RWPE2 (cell line): Measurements from ENCODE around the gene TMEM248.
"Not testable (repeated sequence)": the region's sequence is repeated elsewhere in the genome, so short reads cannot be mapped to it uniquely, and the experiment has no call there.

Experiments
- ATAC-seq: fragments of 200-7000 bp; cut with Tn5 transposase; 3 replicates; pipeline ENCODE4 v1.9.1; 2021; ENCODE audit warnings: low read depth
- DNase-seq: peaks from one replicate; pipeline ENCODE4 v3.0.0-alpha.2; 2020; ENCODE audit warnings: low spot score
- H3K27ac ChIP-seq: fragments of 450-650 bp; 2 replicates; pipeline ENCODE4 v1.5.1; 2017; ENCODE audit warnings: mild to moderate bottlenecking; ENCODE audit not compliant: poor library complexity, severe bottlenecking
- H3K27me3 ChIP-seq: fragments of 250-450 bp; sonication (Bioruptor Pico); 2 replicates; pipeline ENCODE4 v1.5.1; 2021; ENCODE audit warnings: mild to moderate bottlenecking, moderate library complexity; ENCODE audit not compliant: insufficient read depth, poor library complexity, severe bottlenecking
- H3K36me3 ChIP-seq: fragments of 250-450 bp; sonication (Bioruptor Pico); 2 replicates; pipeline ENCODE4 v1.5.1; 2020; ENCODE audit warnings: low read depth, mild to moderate bottlenecking, moderate library complexity
- H3K4me1 ChIP-seq: fragments of 250-450 bp; sonication (Bioruptor Pico); 2 replicates; pipeline ENCODE4 v1.5.1; 2021; ENCODE audit warnings: mild to moderate bottlenecking, moderate library complexity; ENCODE audit not compliant: insufficient read depth, poor library complexity, severe bottlenecking
- H3K4me3 ChIP-seq: fragments of 250-450 bp; sonication (Bioruptor Pico); 2 replicates; pipeline ENCODE4 v1.5.1; 2021; ENCODE audit warnings: mild to moderate bottlenecking, moderate library complexity; ENCODE audit not compliant: severe bottlenecking
- H3K9me3 ChIP-seq: fragments of 250-450 bp; sonication (Bioruptor Pico); 2 replicates; pipeline ENCODE4 v1.5.1; 2021; ENCODE audit warnings: mild to moderate bottlenecking, moderate library complexity; ENCODE audit not compliant: severe bottlenecking
- TF ChIP-seq, protein P1 (sequence below): fragments of 450-650 bp; IDR thresholded peaks from one replicate; pipeline ENCODE4 v1.5.1; 2017; ENCODE audit warnings: mild to moderate bottlenecking, moderate library complexity; ENCODE audit not compliant: poor library complexity, severe bottlenecking

Gene TMEM248

DNA sequence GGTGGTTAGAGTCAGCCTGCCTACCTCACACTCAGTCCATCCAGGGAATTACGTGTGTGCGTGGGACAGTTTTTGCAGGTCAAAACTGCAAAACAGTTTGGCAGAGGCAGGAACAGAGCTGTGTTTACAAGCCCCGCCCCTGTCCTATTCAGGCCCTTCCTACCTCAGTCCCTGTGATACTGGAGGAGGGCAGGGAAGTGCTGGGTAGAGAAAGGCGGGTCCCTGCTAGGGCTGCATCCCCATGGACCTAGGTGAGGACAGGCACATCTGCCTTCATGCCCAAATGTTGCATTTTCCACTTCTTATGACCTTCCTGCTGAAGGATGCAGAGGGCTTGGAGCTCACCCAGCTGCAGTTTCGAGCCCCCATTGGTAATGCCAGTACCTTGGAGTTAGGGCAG, 49.3 kb downstream of the TMEM248 start:
- Histone ChIP-seq H3K27me3 (no peaks in the 10 kb centered on the region), H3K27ac (no peak overlapping the region), H3K36me3 (no peaks in the 10 kb centered on the region), H3K9me3 (no peaks in the 10 kb centered on the region), H3K4me3 (no peak overlapping the region), H3K4me1 (no peaks in the 10 kb centered on the region)
- 0 out of 3 replicates have a peak, but pooled peaks have one; percentile 23 for ATAC-seq
- no peak for DNase-seq
- TF ChIP-seq, protein P1, sequence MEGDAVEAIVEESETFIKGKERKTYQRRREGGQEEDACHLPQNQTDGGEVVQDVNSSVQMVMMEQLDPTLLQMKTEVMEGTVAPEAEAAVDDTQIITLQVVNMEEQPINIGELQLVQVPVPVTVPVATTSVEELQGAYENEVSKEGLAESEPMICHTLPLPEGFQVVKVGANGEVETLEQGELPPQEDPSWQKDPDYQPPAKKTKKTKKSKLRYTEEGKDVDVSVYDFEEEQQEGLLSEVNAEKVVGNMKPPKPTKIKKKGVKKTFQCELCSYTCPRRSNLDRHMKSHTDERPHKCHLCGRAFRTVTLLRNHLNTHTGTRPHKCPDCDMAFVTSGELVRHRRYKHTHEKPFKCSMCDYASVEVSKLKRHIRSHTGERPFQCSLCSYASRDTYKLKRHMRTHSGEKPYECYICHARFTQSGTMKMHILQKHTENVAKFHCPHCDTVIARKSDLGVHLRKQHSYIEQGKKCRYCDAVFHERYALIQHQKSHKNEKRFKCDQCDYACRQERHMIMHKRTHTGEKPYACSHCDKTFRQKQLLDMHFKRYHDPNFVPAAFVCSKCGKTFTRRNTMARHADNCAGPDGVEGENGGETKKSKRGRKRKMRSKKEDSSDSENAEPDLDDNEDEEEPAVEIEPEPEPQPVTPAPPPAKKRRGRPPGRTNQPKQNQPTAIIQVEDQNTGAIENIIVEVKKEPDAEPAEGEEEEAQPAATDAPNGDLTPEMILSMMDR, result no peak

DNA sequence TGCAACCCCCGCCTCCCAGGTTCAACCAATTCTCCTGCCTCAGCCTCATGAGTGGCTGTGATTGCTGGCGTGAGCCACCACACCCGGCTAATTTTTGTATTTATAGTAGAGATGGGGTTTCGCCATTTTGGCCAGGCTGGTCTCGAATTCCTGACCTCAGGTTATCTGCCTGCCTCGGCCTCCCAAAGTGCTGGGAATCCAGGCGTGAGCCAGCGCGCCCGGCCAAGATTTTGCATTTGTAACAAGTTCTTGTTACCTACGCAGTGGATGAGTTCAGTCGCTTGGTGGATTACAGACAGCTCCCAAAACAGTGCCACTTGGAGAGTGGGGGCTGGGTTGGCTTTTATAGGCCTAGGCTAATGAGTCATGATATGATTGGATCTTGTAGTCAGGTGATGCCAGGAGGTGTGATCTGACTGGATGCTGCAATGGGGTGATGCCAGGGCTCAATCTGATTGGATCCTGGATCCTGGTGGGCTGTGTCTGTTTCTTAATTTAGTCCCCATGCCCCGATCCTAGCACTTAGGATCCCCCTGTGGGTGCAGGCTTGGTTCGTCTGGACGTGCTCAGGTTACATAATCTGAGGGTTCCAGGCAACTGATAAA, 54.1 kb downstream of the TMEM248 start:
- no peak overlapping the region for H3K27ac ChIP-seq
- DNase-seq (no peak), ATAC-seq (no peak)
- TF ChIP-seq, protein P1, result no peak
- H3K27me3 ChIP-seq, result no peaks in the 10 kb centered on the region
- H3K4me1 ChIP-seq, result no peaks in the 10 kb centered on the region
- H3K36me3 ChIP-seq, result no peaks in the 10 kb centered on the region
- H3K4me3 ChIP-seq, result no peak overlapping the region
- H3K9me3 ChIP-seq, result no peaks in the 10 kb centered on the region

DNA sequence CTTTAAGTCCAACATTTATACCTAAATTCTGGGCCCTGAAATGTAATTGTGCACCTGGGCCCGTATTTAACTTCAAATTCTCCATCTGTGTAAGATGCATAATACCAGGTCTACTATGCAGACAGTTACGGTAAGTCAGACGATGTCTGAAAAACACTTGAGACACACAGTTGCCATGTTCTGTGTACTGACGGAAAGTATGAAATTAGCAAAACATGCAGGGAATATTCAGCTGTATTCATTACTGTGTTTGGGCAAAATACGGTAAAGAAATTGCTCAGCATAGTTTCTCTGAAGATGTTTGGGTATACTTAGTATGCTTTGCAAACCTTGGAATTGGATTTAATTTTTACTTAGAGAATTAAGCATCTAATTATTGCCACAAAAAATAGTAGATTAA, 57.3 kb downstream of the TMEM248 start:
- not testable (repeated sequence) for H3K27ac ChIP-seq, DNase-seq, H3K4me3 ChIP-seq, H3K9me3 ChIP-seq, ATAC-seq, H3K36me3 ChIP-seq, H3K4me1 ChIP-seq, H3K27me3 ChIP-seq

DNA sequence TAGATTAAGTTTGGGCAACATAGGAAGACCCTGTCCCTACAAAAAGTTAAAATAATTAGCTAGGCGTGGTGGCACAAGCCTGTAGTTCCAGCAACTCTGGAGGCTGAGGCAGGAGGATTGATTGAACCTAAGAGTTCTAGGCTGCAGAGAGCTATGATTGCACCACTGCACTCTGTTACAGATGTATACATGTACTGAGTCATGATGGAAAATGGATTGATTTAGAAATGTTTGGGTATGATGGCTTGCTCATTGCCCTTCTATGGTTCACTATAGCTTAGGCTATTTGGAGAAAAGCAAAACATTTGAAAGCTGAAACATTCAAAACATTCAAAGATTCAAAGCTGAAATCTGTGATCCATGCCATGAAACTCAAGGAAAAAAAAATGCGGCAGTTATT, 58.0 kb downstream of the TMEM248 start:
- DNase-seq, H3K36me3 ChIP-seq, H3K27me3 ChIP-seq, H3K9me3 ChIP-seq, H3K4me1 ChIP-seq, H3K27ac ChIP-seq, ATAC-seq, H3K4me3 ChIP-seq: not testable (repeated sequence)

DNA sequence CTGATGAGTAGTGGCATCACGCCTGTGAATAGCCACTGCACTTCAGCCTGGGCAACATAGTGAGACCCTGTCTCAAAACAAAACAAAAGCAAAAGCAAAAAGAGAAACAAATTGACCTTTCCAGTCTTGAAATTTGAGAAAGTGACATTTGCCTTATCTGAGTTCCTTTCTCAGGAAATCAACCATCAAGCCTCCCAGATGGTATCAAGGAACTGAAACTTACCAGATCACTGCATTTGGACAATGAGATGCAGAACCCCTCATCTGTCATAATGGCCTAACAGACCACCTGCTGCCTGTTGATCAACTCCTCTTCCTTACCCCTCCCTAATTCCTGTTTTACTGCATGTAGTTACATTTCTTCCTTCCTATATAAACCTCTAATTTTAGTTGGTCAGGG, 59.3 kb downstream of the TMEM248 start:
- H3K27ac ChIP-seq, DNase-seq, H3K4me1 ChIP-seq, H3K27me3 ChIP-seq, H3K9me3 ChIP-seq, ATAC-seq, H3K36me3 ChIP-seq, H3K4me3 ChIP-seq: not testable (repeated sequence)

DNA sequence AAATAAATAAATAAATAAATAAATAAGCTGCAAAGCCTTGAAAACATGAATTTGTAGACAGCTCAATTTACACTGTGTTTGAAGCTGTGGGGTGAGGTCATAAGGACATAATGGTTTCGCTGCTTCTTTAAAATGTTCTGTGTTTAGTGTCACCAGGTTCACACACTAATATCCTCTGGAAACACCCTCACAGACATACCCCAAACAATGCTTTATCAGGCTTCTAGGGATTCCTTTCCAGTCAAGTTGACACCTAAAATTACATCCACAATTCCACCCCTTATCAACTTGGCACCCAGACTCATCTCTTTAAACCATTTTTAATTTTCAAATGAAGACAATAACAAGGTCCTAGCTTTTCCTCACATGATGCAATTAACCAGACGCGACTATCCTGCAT, 68.5 kb downstream of the TMEM248 start:
- not testable (repeated sequence) for ATAC-seq, H3K27ac ChIP-seq, DNase-seq, H3K9me3 ChIP-seq, H3K4me3 ChIP-seq, H3K27me3 ChIP-seq, H3K4me1 ChIP-seq
- H3K36me3 ChIP-seq, result peaks cover 58% of the 10 kb centered on the region

DNA sequence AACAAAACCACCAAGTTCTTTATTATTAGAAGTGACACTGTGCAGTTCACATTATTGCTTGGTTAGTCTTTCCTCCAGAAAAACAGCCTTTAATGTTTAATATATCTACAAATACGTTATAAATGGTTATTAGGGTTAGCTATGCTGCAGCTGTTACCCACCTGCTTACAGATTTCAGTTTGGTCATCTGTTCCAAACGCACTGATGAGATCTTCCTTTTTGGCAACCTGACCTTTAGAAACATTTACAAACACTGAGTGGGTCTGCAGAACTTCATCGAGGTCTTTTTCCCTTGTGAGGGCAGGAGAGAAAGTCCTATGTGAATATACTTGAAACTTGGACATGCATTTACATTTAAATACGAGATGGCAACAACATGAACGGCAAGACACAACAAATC, 73.0 kb downstream of the TMEM248 start:
- H3K27me3 ChIP-seq, DNase-seq, H3K9me3 ChIP-seq, ATAC-seq, H3K4me1 ChIP-seq: not testable (repeated sequence)
- H3K27ac ChIP-seq, result peak overlapping the region; percentile 83
- H3K36me3 ChIP-seq, result peaks cover 38% of the 10 kb centered on the region
- H3K4me3 ChIP-seq, result peak overlapping the region; percentile 60
